ENCODE results near the gene SIPA1L3.

SIPA1L3 gene

DNA sequence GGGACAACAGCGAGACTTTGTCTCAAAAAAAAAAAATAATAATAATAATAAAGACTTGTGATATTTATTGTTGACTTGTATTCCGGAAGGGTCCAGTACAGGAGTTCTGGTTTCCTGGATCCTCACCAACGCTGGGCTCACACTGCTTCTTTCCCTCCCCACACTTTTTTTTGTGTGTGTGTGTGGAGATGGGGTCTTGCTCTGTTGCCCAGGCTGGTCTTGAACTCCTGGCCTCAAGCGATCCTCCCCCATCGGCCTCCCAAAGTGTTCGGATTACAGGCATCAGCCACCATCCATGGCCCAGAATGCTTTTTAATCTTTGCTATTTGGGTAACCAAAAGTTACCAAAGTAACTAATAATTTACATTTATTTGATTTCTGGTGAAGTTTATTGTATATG, 39.1 kb downstream of the SIPA1L3 start:
- TF ChIP-seq, protein P1, sequence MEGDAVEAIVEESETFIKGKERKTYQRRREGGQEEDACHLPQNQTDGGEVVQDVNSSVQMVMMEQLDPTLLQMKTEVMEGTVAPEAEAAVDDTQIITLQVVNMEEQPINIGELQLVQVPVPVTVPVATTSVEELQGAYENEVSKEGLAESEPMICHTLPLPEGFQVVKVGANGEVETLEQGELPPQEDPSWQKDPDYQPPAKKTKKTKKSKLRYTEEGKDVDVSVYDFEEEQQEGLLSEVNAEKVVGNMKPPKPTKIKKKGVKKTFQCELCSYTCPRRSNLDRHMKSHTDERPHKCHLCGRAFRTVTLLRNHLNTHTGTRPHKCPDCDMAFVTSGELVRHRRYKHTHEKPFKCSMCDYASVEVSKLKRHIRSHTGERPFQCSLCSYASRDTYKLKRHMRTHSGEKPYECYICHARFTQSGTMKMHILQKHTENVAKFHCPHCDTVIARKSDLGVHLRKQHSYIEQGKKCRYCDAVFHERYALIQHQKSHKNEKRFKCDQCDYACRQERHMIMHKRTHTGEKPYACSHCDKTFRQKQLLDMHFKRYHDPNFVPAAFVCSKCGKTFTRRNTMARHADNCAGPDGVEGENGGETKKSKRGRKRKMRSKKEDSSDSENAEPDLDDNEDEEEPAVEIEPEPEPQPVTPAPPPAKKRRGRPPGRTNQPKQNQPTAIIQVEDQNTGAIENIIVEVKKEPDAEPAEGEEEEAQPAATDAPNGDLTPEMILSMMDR (conservative IDR thresholded peaks at IDR 0.05; ENCODE audit: low read length) = no peak
- no peak overlapping the region for H3K4me3 ChIP-seq (ENCODE audit: low read length)
- DNase-seq (ENCODE audit: low read depth) = no peak

DNA sequence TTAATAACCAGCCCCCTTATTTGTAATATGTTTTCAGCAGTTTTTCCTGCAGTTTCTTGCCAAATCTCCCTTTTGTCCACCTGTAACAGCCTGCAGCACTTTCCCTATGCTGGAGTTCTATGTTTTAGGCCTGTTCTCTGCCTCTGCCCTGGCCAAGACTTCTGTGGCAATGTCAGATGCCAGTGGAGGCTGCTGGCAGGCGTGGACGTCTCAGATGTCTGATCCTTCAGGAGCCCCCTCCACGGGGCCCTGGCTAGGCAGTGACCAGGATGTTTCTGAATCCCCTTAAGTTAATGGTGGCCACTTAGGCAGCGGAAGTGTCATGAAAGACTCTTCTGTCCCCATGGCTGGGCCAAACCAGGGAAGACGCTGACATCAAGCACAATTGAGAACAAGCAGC, 40.8 kb downstream of the SIPA1L3 start:
- no peak overlapping the region for H3K4me3 ChIP-seq (ENCODE audit: low read length)
- DNase-seq (ENCODE audit: low read depth) = no peak
- TF ChIP-seq, protein P1 (conservative IDR thresholded peaks at IDR 0.05; ENCODE audit: low read length) = no peak

DNA sequence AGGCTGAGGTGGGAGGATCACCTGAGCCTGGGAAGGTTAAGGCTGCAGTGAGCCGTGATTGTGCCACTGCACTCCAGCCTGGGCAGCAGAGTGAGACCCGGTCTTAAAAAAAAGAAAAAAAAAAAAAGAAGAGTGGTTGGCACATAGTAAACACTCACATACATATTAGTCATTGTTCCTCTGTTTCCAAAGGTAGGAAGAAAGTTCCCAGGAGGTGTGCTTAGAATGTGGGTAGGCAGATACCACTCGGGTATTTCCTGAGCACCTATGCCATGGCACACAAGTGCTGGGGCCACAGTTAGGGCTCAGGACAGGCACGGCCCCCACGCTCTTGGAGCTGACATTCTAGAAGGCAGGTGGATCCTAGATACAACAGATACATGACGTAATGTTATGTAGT, 41.4 kb downstream of the SIPA1L3 start:
- TF ChIP-seq, protein P1 (conservative IDR thresholded peaks at IDR 0.05; ENCODE audit: low read length) = no peak
- no peak for DNase-seq (ENCODE audit: low read depth)
- no peak overlapping the region for H3K4me3 ChIP-seq (ENCODE audit: low read length)

DNA sequence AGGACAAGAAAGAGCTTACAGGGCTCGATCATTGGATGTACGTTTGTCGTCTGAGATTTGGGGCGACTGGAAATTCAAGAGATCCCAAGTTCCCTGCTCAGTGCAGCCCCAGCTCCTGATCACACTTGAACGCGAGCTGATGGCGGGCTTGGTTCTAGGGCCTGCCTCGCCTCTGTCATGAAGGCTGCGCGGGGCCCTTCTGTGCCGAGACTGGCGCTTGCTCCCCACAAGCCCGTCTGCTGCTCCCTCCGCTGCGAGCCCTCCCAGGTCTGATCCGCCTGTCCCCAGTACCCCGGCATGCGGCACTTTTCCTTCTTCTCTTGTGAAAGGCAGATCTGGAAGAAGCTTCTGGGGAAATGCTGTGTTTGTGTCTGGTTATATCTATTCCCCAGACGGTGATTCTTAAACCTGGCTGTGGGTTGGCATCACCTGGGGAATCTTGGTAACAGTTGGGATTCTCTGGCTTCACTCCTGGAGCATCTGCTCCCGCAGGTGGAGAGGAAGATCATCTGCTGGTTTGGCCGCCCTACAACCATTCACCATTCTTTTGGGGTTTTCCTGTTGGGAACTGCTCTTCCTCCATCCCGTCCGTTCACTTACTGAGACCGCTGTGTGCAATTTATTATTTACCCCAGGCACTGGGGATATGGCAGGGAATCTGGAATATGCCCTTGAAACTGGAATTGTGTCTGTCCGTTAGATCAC, 43.6 kb downstream of the SIPA1L3 start:
- H3K4me3 ChIP-seq (ENCODE audit: low read length) = no peak overlapping the region
- TF ChIP-seq, protein P1 (conservative IDR thresholded peaks at IDR 0.05; ENCODE audit: low read length) = no peak
- DNase-seq (ENCODE audit: low read depth) = no peak

DNA sequence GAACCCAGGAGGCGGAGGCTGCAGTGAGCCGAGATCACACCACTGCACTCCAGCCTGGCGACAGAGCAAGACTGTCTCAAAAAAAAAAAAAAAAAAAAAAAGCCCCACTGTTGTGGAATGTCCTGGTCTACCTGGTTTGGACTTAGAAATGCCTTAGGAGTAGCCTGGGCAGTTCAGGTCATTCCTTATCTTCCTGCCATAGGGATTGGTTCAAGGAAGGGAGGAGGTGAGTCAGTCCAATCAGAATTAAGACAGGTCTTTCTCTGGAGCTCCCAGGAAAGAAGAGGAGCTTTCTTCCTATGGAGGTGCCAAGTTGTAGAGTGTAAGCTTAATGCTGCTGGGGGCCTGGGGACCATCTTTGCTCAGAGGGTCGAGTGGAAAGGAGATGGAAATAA, 44.8 kb downstream of the SIPA1L3 start:
- TF ChIP-seq, protein P1 (conservative IDR thresholded peaks at IDR 0.05; ENCODE audit: low read length) = no peak
- H3K4me3 ChIP-seq (ENCODE audit: low read length) = no peak overlapping the region
- DNase-seq (ENCODE audit: low read depth) = no peak

DNA sequence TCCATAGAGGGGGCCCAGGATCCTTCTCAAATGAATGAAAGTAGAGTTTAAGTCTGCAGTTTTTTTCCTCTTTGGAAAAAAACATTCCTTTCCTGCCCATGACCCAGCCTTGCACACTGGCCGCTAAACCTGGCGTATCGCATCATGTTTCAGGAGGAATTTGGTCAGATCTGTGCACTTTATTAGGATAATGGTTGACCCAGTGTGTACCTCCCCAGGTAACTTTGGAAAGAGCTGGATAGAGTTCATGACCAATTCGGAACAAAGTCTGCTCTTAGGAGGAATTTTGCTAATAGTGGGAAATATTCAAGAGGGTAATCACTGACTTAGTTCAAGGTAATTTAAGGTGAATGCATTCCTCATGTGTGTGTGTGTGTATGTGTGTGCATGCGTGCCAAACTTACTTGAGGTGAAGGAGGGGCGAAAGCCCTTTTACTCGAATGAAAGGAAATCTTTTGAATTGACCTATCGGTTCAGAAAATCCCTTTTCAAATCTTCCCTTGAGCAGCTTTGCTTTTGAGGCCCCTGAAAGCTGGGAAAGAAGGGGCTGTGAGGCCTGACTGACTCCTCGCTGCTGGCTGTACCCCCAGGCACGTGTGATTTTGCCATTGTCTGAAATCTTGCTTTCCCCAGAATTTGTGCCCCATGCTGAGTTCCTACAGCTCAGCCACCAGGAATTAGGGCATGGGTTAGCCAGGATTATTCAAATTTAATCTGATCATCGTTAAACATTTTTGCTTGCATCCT, 46.3 kb downstream of the SIPA1L3 start:
- TF ChIP-seq, protein P1 (conservative IDR thresholded peaks at IDR 0.05; ENCODE audit: low read length) = no peak
- H3K4me3 ChIP-seq (ENCODE audit: low read length) = no peak overlapping the region
- DNase-seq (ENCODE audit: low read depth) = peak; percentile 33

DNA sequence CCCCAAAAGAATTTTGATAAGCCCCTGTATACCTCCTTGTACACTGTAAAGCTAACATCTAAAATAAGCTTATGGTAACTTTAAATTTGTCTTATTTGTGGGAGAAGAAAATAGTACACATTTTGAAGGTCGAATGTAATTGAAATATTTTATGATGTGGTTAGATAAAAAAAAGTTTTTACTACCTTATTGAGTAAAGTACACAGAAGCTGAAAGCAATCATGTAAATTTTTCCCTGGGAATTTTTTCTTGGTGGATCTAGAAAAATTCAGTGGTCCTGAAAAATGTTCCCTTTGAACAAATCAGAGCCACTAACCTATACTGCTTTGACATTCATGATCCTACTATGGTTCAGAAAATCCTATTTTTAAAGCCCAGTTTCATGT, 46.9 kb downstream of the SIPA1L3 start:
- DNase-seq (ENCODE audit: low read depth) = no peak
- TF ChIP-seq, protein P1 (conservative IDR thresholded peaks at IDR 0.05; ENCODE audit: low read length) = no peak
- no peak overlapping the region for H3K4me3 ChIP-seq (ENCODE audit: low read length)

All from AG10803 (cell line).